Smooth muscle cell (in vitro differentiated cells): Measurements from ENCODE around the gene HARS2. TPM values are rescaled to one million over a fixed set of nuclear protein-coding genes. Genes with fewer than 3 reads are reported as not detected.
"Not testable (repeated sequence)": the region's sequence is repeated elsewhere in the genome, so short reads cannot be mapped to it uniquely, and the experiment has no call there.

Experiments used
- DNase-seq: peaks from one replicate; lab custom pipeline; 2025; ENCODE audit not compliant: unreplicated experiment; lab: John Stamatoyannopoulos, UW
- H2AFZ ChIP-seq: fragments of 200-600 bp; sonication (generic); 2 replicates; pipeline ENCODE4 v1.6.0; 2016; ENCODE audit warnings: antibody characterized with exemption, low read depth, mild to moderate bottlenecking
- H3F3A ChIP-seq: fragments of 200-600 bp; sonication (generic); 2 replicates; pipeline ENCODE4 v1.6.0; 2017; ENCODE audit warnings: antibody characterized with exemption, low read depth
- H3K27ac ChIP-seq: fragments of 200-600 bp; sonication (generic); 2 replicates; pipeline ENCODE4 v1.5.1; 2016; ENCODE audit warnings: low read depth, mild to moderate bottlenecking
- H3K27me3 ChIP-seq: fragments of 200-600 bp; sonication (generic); 2 replicates; pipeline ENCODE4 v1.6.1; 2016; ENCODE audit warnings: low read depth, mild to moderate bottlenecking
- H3K36me3 ChIP-seq: fragments of 200-600 bp; sonication (generic); 2 replicates; pipeline ENCODE4 v1.5.1; 2016; ENCODE audit warnings: low read depth
- H3K4me1 ChIP-seq: fragments of 200-600 bp; sonication (generic); 2 replicates; pipeline ENCODE4 v1.5.1; 2016; ENCODE audit warnings: low read depth
- H3K4me2 ChIP-seq: fragments of 200-600 bp; sonication (generic); 2 replicates; pipeline ENCODE4 v1.6.0; 2016; ENCODE audit warnings: mild to moderate bottlenecking
- H3K4me3 ChIP-seq: fragments of 200-600 bp; sonication (generic); 2 replicates; pipeline ENCODE4 v1.5.1; 2016; ENCODE audit warnings: mild to moderate bottlenecking
- H3K79me2 ChIP-seq: fragments of 200-600 bp; sonication (generic); 2 replicates; pipeline ENCODE4 v1.6.0; 2016; ENCODE audit warnings: low read depth, mild to moderate bottlenecking
- H3K9ac ChIP-seq: fragments of 200-600 bp; sonication (generic); 2 replicates; pipeline ENCODE4 v1.6.0; 2016; ENCODE audit warnings: low read depth
- H3K9me3 ChIP-seq: fragments of 200-600 bp; sonication (generic); replicated peaks from 2 replicates; pipeline ENCODE4 v1.5.1; 2016; ENCODE audit warnings: low read depth
- H4K20me1 ChIP-seq: fragments of 200-600 bp; sonication (generic); 2 replicates; pipeline ENCODE4 v1.6.0; 2016; ENCODE audit warnings: low read depth
- CTCF ChIP-seq: fragments of 200-600 bp; sonication (generic); IDR thresholded peaks from 2 replicates; pipeline ENCODE4 v1.5.1; 2017; ENCODE audit warnings: borderline replicate concordance, mild to moderate bottlenecking, antibody characterized with exemption; ENCODE audit not compliant: insufficient read depth, poor library complexity, severe bottlenecking
- WGBS: methylation state at CpG from one replicate; pipeline ENCODE4 v1.1.7; 2016; ENCODE audit warnings: low lambda C conversion rate; 5-methylcytosine and 5-hydroxymethylcytosine counted together
- polyA plus RNA-seq: library from polyadenylated mRNA; unstranded; fragments of >200 nt; fragmentation: Nextera tagmentation; extraction: Ambion mirVana; gene quantifications from 2 replicates; pipeline ENCODE4 v1.2.1, GENCODE V29; 2016
- total RNA-seq: library from RNA; depleted of rRNA; stranded (reverse); fragments of >200 nt; gene quantifications from 2 replicates; pipeline ENCODE4 v1.2.3, GENCODE V29; 2014

HARS2 gene
- total and polyA plus RNA-seq, 2 experiments from 2014 or later, result 15.3 to 24.3 TPM

DNA sequence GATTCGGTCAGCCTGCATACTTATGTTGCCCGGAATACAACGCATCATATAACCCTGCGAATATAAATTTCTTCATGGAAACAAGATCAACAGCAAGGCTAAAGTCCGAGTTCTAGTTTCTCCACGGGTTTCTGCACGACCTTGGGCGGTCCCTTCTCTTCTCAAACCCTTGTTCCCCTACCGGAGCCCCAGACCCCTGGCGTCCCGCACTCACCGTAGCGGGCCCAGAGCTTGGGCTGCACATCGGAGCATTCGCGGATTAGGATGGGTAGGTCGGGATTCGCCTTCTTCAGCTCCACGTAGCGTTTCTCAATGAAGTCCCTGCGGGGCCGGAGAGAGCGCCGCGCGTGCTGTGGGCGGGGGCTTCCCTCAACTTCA is 44.2 kb upstream of the HARS2 start:
- H3K79me2 ChIP-seq, result peaks cover 26% of the 10 kb centered on the region
- 3% methylated on average over 27 of the region's 27 CpGs for WGBS
- peak overlapping the region; percentile 57 for H3K27ac ChIP-seq

DNA sequence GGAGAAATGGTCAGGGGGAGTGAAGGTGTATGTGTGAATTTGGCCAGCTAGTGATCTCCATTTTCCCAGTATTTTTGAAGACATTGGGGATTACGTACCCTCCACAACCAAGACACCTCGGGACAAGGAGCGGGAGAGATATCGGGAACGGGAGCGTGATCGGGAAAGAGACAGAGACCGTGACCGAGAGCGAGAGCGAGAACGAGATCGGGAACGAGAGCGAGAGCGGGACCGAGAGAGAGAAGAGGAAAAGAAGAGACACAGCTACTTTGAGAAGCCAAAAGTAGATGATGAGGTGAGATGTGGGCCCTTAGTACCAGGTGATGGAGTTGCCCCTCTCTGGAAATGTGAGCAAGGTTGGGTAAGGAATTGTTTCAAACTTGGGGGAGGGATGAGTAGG is 32.4 kb upstream of the HARS2 start:
- no peak for TF ChIP-seq CTCF
- H3K9ac ChIP-seq, result no peak overlapping the region
- no peak overlapping the region for H2AFZ ChIP-seq
- 98% methylated on average over 17 of the region's 17 CpGs for WGBS
- H3K36me3 ChIP-seq, result peaks cover 29% of the 10 kb centered on the region
- no peaks in the 10 kb centered on the region for H3K9me3 ChIP-seq
- no peak overlapping the region for H3K4me2 ChIP-seq
- no peaks in the 10 kb centered on the region for H3K79me2 ChIP-seq
- peaks cover 10% of the 10 kb centered on the region for H3F3A ChIP-seq
- H3K27me3 ChIP-seq, result no peaks in the 10 kb centered on the region
- no peaks in the 10 kb centered on the region for H4K20me1 ChIP-seq
- H3K4me3 ChIP-seq, result no peak overlapping the region
- H3K27ac ChIP-seq, result no peak overlapping the region
- no peaks in the 10 kb centered on the region for H3K4me1 ChIP-seq
- DNase-seq, result no peak

More for the DNA sequence above, 44.2 kb upstream of the HARS2 start:
- Histone ChIP-seq H4K20me1 (no peaks in the 10 kb centered on the region), H3K4me2 (peak overlapping the region; percentile 95), H3K36me3 (peaks cover 11% of the 10 kb centered on the region), H3K9ac (peak overlapping the region; percentile 83), H3F3A (no peaks in the 10 kb centered on the region), H2AFZ (peak overlapping the region; percentile 69), H3K27me3 (no peaks in the 10 kb centered on the region), H3K4me3 (peak overlapping the region; percentile 87), H3K4me1 (peaks cover 13% of the 10 kb centered on the region), H3K9me3 (no peaks in the 10 kb centered on the region)
- TF ChIP-seq CTCF, result no peak
- DNase-seq, result no peak

DNA sequence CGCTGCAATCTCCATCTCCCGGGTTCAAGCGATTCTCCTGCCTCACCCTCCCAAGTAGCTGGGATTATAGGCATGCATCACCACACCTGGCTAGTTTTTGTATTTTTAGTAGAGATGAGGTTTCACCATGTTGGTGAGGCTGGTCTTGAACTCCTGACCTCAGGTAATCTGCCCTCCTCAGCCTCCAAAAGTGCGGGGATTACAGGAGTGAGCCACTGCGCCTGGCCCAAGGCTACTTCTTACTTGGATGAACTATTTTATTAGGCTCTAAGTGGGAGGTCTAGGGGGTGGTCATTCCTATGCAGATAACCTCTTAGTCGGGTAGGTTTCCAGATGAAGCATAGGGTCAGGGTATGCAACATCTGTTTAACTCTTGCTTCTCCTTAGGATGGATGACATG is 30.9 kb upstream of the HARS2 start:
- not testable (repeated sequence) for H3K9ac ChIP-seq, H3K4me3 ChIP-seq, H3K27me3 ChIP-seq, H3K27ac ChIP-seq, H3K9me3 ChIP-seq, DNase-seq, H4K20me1 ChIP-seq, H2AFZ ChIP-seq, H3F3A ChIP-seq, H3K4me1 ChIP-seq, H3K79me2 ChIP-seq, H3K4me2 ChIP-seq
- H3K36me3 ChIP-seq, result peaks cover 17% of the 10 kb centered on the region
- WGBS, result 92% methylated on average over 6 of the region's 6 CpGs

GRCh38 chr5:140664030-140664358 is 27.3 kb upstream of the HARS2 start:
- Histone ChIP-seq H3K4me2 (peak overlapping the region; percentile 85), H3K79me2 (peaks cover 29% of the 10 kb centered on the region), H3K9ac (peak overlapping the region; percentile 46), H3K27me3 (no peaks in the 10 kb centered on the region), H3K9me3 (no peaks in the 10 kb centered on the region), H2AFZ (no peak overlapping the region), H3K27ac (peak overlapping the region; percentile 81), H3K36me3 (peaks cover 9% of the 10 kb centered on the region), H3K4me1 (peaks cover 4% of the 10 kb centered on the region), H3F3A (peaks cover 10% of the 10 kb centered on the region), H4K20me1 (peaks cover 6% of the 10 kb centered on the region), H3K4me3 (peak overlapping the region; percentile 82)
- WGBS, result 37% methylated on average over 18 of the region's 18 CpGs
- TF ChIP-seq CTCF, result no peak
- DNase-seq, result no peak
